HG02763 (cell line): ENCODE measurements around the gene LPO.

Experiments used
- ATAC-seq: cut with Tn5 transposase; IDR thresholded peaks from one replicate; pipeline ENCODE4 v1.9.1; 2021; ENCODE audit warnings: mild to moderate bottlenecking, moderate library complexity; ENCODE audit not compliant: unreplicated experiment

Gene LPO

DNA sequence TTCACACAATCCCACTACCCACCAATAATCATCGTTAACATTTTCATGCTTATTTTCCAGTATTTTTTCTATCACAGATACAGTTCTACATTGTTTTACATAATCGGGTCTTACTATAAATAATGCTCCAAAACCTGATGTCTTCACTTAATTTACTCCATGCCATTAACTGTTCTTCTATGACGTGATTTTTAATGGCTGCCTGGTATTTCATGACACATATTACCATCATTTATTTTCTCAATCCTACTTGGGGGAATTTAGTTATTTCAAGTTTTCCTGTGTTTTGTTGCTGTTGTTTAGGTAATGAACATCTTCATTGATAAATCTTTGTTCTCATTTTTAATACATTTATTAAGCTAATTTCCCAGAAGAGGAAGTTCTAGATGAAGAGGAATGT, 14.7 kb downstream of the LPO start:
- ATAC-seq = no peak

DNA sequence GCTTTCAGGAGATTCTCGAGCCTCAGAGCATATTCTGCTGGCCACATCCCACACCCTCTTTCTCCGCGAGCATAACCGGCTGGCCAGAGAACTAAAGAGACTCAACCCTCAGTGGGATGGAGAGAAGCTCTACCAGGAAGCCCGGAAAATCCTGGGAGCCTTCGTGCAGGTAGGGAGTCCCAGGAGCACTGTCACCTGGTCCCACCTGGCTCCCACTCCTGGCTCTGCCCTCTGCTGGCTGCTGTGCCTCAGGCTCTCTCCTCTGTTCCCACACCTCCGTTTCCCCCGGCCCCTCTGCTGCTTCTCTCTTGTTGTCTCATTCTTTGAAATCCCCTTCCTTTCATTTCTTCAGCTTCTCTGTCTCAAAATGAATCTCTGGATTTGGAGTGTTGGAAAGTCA, 16.4 kb downstream of the LPO start:
- ATAC-seq = no peak

DNA sequence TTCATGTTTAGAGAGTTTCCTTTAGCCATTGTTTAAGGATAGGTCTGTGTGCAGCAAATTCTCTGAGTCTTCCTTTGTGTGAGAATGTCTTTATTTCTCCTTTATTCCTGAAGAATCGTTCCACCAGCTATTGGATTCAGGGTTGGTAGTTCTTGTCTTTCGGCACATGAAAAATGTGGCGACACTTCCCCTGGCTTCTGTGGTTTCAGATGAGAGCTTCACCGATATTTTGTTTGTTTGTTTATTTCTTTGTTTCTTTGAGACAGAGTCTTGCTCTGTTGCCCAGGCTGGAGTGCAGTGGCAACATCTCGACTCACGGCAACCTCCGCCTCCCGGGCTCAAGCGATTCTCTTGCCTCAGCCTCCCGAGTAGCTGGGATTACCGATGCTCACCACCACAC, 23.8 kb downstream of the LPO start:
- ATAC-seq = no peak

DNA sequence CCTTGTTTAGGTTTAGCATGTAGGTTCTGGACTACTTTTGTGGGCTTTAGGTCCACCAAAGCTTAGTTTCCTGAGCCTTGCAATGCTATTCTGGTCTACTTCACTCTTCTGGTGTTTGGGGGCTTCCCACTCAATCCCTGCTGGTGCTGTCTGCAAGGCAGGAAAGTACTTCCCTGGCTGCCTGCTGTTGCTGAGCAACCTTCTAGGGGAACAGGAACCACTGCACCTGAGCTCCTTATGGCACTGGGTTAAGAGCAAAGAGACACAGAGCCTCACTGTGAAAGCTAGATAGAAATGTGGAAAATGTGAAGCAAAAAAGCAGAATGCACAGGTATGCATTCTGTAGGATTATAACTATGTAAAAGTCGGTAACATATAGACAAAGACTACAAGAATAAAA, 25.4 kb downstream of the LPO start:
- no peak for ATAC-seq

DNA sequence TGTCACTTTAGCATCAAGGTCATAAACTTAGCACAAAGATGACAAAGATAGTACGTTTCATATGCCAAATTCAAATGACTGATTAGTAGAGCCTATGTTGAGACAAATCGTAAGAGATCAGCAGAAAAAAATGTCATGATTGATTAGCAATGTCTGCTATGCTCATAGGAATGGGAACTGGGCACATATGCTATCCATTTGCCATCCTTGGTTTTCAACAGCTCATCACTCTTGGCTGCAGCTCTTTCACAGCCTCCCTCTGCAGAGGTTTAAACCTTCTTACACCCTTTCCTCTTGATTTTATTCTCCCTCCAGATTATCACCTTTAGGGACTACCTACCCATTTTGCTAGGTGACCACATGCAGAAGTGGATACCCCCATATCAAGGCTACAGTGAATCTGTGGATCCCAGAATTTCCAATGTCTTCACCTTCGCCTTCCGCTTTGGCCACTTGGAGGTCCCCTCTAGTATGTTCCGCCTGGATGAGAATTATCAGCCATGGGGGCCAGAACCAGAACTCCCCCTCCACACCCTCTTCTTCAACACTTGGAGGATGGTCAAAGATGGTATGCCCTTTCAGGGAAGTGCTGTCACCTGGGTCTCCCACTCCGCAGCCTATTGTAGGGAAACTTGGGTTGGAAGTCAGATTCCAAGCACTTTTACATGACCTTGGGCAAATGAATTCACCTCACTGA, 26.2 kb downstream of the LPO start:
- ATAC-seq = no peak

DNA sequence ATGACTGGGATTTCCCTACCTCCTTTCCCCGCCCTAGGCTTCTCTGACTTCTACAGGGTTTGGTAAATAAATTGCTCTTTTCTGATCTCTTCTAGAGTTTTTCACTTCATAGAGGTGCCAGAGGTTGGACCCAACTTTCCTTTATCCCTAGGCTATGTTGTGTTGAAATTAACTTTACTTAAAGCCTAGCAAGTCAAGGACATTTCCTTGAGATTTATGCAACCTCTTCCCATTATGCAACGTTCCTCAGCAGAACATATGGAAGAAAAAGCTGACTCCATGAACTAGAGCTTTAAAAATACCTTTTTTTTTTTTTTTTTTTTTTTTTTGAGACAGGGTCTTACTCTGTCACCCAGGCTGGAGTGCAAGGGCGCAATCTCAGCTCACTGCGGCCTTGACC, 26.9 kb downstream of the LPO start:
- no peak for ATAC-seq

DNA sequence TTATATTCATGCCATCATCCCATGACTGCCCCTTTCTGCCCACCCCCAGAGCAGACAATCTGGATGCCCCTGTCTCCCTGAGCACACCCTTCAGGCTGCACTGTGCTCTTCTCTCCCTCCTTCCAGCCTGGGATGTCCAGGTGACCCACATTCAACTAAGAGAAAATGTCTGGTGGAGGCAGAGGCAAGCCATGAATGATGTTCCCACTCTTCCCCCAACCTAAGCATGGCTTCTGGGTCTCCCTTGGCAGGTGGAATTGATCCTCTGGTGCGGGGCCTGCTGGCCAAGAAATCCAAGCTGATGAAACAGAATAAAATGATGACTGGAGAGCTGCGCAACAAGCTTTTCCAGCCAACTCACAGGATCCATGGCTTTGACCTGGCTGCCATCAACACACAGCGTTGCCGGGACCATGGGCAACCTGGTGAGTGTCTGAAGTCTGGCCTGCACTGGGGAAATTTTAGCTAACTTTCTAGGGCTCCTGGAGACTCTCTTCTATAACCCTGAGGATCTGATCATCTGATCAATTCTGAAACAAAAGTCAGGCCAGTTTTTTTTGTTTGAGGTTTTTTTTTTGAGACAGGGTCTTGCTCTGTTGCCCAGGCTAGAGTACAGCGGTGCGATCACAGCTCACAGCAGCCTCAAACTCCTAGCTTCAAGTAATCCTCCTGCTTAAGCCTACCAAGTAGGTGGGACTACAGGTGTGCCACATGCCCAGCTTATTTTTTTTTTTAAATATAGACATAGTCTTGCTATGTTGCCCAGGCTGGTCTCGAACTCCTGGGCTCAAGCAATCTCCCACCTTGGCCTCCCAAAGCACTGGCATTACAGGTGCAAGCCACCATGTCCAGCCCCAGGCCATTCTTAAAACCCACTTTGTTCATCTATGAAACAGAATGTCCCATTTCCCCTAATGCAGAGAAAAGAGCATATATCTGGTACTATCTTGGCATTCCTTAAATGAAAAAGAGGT, 27.8 kb downstream of the LPO start:
- ATAC-seq = no peak

DNA sequence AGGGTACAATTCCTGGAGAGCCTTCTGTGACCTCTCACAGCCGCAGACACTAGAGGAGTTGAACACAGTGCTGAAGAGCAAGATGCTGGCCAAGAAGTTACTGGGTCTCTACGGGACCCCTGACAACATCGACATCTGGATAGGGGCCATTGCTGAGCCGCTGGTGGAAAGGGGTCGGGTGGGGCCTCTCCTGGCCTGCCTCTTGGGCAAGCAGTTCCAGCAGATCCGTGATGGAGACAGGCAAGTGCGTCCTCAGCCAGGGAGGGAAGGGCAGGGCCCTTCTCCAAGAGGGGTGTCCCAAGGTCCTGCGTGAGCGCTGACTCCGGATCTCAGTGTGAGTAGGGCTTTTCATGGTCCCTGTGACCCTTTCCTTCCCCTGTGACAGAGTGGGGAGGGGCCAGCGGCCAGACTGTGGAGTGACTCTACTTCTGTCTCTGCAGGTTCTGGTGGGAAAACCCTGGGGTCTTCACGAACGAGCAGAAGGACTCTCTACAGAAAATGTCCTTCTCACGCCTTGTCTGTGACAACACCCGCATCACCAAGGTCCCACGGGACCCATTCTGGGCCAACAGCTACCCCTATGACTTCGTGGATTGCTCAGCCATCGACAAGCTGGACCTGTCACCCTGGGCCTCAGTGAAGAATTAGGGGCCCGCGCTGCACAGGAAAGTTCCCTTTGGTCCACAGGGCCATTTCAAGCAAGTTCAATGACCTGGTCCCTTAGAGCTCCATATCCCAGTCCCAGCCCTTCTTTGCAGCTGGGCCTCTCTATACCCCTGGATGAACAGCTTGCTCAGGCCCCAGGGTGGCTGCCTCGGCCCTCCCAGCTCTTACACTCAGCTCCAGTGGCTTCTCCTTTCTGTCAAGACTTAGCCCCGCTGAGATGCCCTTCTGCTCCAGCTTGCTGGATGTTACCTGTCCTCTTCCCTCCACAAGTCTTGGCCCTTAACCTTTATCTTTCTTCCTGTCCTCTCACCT, 29.3 kb downstream of the LPO start:
- ATAC-seq = no peak

DNA sequence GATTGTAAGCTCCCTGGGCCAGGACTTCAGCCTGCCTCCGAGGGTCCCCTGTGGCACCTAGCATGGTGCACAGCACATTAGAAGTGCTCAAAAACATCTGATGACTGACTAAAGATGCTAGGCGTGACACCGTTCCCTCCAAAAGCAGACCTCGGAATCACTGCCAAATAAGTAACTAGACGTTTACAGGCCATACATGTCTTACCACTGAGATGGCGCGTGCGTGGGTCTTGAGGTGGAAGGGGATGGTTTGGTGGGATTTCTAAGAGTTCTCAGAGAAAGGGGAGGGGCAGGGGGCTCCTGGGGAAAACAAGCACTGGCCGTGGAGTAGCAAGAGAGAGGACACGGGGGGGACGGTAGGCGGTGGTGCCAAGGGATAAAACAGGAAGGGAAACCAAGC, 29.9 kb downstream of the LPO start:
- no peak for ATAC-seq

DNA sequence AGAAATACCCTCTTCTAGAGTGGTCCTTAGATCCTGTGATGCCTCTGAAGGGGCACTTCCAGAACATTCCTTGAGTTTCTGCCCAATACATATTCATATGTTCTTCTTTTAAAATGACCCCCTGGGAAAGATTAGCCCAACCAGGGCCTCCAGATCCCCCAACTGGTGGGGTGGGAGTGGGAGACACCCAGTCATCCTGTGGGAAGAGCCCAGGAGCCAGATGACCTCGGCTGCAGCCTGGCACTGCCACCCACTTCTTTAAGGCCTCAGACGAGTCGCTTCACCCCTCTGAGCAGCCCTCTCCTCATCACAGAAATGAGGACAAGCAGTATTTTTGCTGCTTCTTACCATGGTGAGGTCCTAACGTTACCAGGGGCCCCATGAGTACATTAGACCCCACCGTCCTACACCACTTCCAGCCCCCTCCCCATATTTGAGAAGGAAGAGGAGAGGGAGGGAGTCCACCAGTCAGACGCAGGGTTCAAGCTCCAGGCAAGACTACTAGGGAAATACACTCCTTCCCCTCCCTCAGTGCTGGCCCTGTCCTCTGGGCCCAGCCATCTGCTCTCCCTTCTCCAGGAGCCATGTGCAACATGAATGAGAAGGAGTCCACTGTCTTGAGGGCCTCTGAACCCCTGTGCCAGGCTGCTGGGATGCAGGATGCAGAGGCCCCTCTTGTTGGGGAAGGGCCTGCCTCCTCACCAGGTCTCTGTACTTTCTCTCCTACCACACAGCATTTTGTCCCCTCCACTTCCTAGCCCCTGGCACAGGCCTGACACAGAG, 30.6 kb downstream of the LPO start:
- ATAC-seq = no peak

DNA sequence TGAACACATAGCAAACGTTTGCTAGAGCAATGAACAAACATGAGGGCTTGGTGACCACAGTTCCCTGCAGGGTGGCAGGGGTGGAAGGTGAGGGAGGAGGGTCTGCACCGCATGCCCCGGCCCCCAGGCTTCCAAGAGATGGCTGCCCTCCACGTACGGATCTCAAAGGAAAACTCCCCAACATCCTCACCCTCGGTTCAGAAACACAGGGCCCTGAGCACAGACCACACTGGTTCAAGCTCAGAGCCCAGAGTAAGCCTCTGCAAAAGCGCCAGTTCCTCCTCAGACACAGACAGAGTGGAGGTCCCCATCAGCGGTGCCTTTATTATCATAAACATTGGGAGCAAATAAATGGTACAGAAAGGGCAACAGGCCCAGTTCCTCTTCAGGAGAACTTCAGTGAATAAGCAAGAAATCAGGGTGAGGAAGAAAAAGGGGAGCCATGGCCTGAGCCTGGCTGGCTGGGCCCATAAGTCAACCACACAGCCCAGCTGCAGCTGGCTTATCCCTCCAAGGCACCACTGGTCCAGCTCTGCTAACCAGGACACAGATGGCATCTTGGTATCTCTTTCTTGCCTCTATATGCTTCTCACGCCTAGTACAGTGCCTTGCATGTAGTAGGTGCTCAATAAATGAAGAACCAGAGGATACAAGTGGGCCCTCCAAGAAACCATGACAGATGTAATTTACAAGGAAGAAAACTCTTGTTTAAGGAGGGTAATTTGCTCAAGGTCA, 31.3 kb downstream of the LPO start:
- no peak for ATAC-seq

DNA sequence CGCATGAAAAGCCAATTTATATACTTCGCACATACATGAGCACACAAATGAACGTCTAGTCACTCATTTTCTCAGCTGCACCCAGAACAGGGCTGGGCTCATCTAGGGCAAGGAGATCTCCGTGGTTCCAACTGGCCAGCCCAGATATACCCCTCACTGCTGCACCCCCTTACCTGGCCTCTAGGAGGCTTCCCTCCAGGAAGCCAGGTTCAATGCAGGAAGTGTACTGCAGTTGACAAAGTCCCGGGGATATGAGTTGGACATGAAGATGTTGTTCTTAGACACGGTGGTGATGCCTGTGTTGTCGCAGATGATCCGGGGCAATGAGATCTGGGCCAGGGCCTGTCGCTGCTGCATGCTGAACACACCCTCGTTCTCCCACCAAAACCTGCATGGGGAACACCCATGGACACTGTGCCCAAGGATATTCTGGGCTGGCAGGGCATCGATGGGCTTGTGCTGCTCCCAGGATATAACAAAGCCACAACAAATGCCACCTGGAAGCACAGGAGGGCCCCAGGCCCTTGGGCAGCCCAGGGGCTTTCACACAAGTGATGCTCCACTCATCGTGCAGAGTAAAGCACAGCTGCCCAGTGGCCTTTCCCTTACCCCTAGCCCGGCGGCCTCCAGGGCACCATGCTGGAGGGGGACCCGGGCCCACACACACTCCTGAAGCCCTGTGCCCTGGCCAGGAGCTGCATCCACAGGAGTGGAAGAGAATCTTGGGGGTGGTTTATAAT, 32.3 kb downstream of the LPO start:
- no peak for ATAC-seq

DNA sequence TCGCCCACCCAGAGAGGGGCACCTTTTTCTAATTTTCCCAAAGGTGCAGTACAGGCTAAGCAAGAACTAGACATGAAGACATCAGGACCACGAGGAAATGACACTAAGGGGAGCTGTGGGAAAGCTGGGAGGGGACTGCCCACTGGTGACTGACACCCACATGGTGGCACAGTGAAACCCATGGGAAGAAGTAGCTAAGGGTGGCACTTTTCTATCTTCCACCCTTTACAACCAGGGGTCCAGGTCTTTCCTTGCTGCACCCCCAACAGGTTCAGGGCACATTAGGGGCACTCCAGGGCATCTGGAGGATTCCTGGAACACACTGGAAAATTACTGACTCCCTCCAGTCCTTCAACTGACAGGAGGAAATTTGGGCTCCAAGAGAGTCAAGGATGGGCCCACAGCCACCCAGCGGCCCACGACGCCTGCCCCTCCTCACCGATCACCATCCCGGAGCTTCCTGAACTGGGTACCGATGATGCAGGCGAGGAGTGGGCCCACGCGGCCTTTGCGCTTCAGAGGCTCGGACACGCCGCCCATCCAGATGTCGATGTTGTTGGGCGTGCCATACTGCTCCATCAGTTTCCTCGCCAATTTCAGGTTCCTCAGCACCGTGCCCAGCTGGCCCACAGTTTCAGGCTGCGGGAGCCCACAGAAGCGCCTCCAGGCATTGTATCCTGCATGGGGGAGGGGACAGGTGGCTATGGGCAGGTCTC, 33.0 kb downstream of the LPO start:
- ATAC-seq = no peak

DNA sequence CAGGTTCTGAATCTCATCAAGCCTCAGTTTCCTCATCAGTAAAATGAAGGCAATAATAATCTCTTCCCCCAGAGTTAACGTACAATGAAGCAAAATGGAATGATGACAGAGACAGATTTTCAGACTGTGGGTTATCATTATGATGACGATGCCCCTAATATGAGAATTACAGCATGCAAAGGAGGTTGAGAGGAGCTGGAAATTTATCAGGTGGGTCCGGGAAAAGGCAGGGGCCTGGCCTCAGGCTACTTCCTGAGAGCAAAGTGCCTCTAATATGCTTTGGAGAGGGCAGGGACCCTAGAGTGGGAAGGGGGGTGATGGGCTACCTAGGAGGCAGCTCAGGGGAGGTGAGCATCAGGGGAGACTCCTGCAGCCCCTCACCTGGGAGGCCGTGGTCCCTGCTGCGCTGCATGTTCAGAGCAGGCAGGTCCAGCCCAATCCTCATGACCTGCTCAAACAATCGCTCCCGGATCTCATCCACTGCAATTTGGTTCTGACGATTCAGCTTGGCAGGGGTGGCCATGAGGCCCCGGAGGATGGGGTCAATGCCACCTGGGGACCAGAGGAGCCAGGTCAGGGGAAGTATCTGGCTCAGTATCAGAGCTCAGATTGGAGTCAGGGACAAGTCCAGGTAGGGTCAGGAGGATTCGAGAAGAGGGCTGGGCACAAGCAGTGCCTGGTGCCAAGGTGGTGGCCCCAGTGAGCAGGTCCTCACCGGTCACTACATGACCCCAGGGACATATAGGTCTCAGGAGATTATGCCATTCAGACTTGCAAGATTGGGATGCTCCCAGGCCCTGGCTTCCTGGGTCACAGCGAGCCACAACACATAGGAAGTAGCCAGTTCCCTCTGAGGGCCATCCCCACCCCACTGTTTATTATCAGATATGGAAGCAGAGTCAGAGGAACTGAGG, 34.2 kb downstream of the LPO start:
- ATAC-seq = no peak

DNA sequence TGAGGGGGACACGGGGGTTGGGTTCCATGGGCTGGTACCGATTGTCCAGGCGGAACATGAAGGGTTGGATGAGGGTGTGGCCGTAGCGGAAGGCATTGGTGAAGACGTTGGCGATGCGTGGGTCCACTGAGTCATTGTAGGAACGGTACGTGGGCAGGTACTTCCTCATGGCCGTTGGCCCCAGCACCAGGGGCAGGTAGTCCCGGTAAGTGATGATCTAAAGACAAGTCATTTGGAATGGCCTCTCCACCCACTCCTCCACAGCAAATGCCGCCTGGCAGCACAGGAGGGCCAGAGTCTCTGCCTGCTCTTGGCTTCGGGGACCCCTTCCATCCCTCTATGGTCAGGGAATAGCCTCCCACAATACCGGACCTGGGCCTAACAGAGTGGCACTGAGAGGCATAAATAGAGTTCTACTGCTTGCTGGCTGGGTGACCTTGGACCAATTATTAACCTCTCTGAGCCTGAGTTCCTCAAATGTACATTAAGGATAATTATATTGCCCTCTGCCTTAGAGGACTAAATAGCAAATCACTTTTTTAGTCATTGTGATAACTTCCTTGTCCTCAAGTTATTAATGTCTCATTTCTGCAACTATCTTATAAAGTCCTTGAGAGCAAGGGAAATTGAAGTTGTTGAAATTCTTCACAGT, 35.2 kb downstream of the LPO start:
- ATAC-seq = no peak

DNA sequence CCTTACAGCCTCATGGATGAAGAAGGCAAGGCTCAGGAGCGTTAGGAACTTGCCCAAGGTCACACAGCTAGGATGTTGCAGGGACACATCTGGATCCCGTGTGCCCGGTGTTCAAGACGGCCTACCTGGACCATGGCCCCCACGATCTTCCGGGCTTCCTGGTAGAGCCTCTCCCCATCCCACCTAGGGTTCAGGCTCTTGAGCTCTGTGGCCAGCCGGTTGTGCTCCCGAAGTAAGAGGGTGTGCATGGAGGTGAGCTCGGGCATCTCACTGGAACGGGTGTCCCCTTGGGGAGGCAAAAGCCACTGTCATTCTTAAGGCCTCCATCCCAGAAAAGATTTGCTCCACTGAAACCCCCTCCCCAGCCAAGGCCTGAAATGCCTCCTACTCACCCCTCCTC, 37.0 kb downstream of the LPO start:
- ATAC-seq = no peak

DNA sequence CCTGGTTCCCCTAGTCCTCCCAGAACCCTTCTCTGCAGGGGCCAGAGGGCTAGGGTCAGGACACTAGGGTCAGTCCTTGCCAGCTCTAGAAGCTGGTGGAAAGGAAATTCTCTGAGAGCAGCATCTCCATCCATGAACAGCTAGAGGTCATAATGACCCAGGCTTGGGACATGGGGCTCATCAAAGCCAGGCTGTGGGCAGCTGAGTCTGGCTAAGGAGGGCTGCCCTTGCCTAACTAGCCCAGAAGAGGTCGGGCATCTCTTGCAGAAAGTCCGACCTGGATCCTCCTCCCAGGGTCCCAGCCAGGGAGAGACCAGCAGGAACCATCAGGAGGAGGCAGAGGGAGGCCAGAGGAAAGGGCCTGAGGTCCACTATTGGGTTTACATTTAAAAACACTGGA, 38.0 kb downstream of the LPO start:
- ATAC-seq = no peak
